Activated naive CD8-positive, alpha-beta T cell treated with anti-CD3 and anti-CD28 coated beads for 36 hours (primary cell): ENCODE results near the gene SDC1. TPM values are rescaled to one million over a fixed set of nuclear protein-coding genes. Genes with fewer than 3 reads are reported as not detected.

Experiments used
- DNase-seq: peaks from one replicate; pipeline ENCODE4 v3.0.0; 2021
- H3K27ac Mint-ChIP-seq: one replicate; pipeline ENCODE4 v1.8.0; 2022; ENCODE audit warnings: mild to moderate bottlenecking, moderate library complexity, mixed read lengths
- H3K27me3 Mint-ChIP-seq: one replicate; pipeline ENCODE4 v1.8.0; 2022; ENCODE audit warnings: mild to moderate bottlenecking, mixed read lengths
- H3K36me3 Mint-ChIP-seq: one replicate; pipeline ENCODE4 v1.8.0; 2021; ENCODE audit warnings: mild to moderate bottlenecking, mixed read lengths
- H3K4me1 Mint-ChIP-seq: one replicate; pipeline ENCODE4 v1.8.0; 2021; ENCODE audit warnings: mixed read lengths
- H3K4me3 Mint-ChIP-seq: one replicate; pipeline ENCODE4 v1.8.0; 2022; ENCODE audit warnings: mild to moderate bottlenecking, moderate library complexity, mixed read lengths
- H3K9me3 Mint-ChIP-seq: one replicate; pipeline ENCODE4 v1.8.0; 2022; ENCODE audit warnings: mixed read lengths
- total RNA-seq, 2 experiments: library from RNA; stranded (reverse); gene quantifications; one replicate each; pipeline ENCODE4 v1.2.3, GENCODE V29; 2021

SDC1 gene
- total RNA-seq, 2 experiments from 2014 or later = 0.36 TPM; not detected in 1

- Mint-ChIP-seq H3K4me1 (no peaks in the 10 kb centered on the region), H3K9me3 (no peaks in the 10 kb centered on the region), H3K36me3 (no peaks in the 10 kb centered on the region), H3K27me3 (no peaks in the 10 kb centered on the region), H3K27ac (no peak overlapping the region), H3K4me3 (no peak overlapping the region)
- no peak for DNase-seq
Observed at GRCh38 chr2:20179466-20179754, 45.5 kb downstream of the SDC1 start.

- no peak overlapping the region for H3K4me3 Mint-ChIP-seq
- H3K36me3 Mint-ChIP-seq = no peaks in the 10 kb centered on the region
- no peak overlapping the region for H3K27ac Mint-ChIP-seq
- no peaks in the 10 kb centered on the region for H3K4me1 Mint-ChIP-seq
- DNase-seq = no peak
- H3K9me3 Mint-ChIP-seq = no peaks in the 10 kb centered on the region
- no peaks in the 10 kb centered on the region for H3K27me3 Mint-ChIP-seq
Observed at GRCh38 chr2:20178666-20179465, 46.1 kb downstream of the SDC1 start.

DNA sequence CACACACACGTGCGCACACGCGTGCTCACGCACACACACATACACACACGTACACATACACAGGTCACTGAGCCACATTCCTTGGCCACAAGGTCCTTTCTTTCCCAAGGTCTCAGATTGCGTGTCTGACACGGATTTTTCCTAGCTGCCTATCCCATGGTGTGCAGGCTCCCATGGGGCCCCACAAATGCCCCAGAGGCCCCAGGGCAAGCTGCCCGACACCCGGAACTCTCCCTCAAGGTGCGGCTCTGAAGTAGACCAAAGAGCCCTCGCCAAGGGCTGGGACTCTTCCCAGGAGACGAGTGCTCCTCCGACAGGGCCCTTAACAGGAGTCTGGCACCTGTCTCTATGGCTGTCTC, 46.7 kb downstream of the SDC1 start:
- Mint-ChIP-seq H3K4me3 (no peak overlapping the region), H3K4me1 (no peaks in the 10 kb centered on the region), H3K36me3 (no peaks in the 10 kb centered on the region), H3K9me3 (no peaks in the 10 kb centered on the region), H3K27me3 (no peaks in the 10 kb centered on the region), H3K27ac (no peak overlapping the region)
- DNase-seq = no peak

GRCh38 chr2:20177556-20178248, 47.2 kb downstream of the SDC1 start:
- Mint-ChIP-seq H3K27ac (no peak overlapping the region), H3K27me3 (no peaks in the 10 kb centered on the region), H3K9me3 (no peaks in the 10 kb centered on the region), H3K36me3 (no peaks in the 10 kb centered on the region), H3K4me1 (no peaks in the 10 kb centered on the region), H3K4me3 (no peak overlapping the region)
- DNase-seq = no peak

DNA sequence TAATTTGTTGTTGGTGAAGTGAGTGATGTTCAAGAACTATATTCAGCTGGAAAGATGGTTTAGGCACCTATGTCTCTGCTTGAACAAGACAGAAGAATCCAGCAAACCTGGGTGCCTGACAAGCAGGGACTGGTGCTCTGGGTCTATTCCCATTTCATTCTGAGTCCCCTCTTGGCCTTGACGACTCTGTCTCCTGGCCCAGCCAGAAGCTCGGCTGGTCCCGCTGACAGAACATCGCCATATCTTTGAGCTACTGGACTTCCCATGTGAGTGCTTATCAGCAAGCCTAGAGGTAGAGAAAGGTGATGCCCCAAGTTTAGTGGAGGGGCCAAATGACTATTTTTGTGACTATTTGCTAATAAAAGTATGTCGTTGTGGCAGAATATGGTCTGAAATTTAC, 48.2 kb downstream of the SDC1 start:
- no peaks in the 10 kb centered on the region for H3K4me1 Mint-ChIP-seq
- no peak for DNase-seq
- no peaks in the 10 kb centered on the region for H3K9me3 Mint-ChIP-seq
- no peaks in the 10 kb centered on the region for H3K36me3 Mint-ChIP-seq
- no peaks in the 10 kb centered on the region for H3K27me3 Mint-ChIP-seq
- H3K27ac Mint-ChIP-seq = no peak overlapping the region
- no peak overlapping the region for H3K4me3 Mint-ChIP-seq

DNA sequence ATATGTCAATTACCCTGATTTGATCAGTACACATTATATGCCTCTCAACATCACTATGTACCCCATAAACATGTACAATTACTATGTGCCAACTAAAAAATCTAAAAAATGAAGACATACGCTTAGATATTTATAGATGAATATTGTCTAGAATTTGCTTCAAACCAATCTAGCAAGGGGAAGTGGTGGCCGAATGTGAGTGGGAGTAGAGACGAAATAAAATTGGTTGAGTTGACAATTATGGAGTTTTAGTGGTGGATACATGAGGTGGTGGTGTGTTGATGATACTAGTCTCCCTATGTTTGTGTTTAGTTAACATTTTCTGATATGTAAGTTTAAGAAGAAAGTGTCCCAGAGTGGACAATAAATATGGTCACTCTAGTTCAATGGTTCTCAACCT, 49.0 kb downstream of the SDC1 start:
- Mint-ChIP-seq H3K9me3 (no peaks in the 10 kb centered on the region), H3K27me3 (no peaks in the 10 kb centered on the region)
- DNase-seq = no peak

DNA sequence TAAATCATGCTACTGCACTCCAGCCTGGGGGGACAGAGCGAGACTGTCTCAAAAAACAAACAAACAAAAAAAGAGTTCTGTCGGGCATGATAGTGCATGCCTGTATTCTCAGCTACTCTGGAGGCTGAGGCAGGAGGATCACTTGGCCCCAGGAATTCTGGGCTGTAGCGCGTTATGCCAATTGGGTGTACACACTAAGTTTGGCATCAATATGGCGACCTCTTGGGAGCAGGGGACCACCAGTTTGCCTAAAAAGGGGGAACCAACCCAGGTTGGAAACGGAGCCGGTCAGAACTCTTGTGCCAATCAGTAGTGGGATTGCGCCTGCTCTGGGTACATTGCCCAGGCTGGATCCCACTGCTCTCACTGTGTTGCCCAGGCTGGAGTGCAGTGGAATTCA, 49.7 kb downstream of the SDC1 start:
- Mint-ChIP-seq H3K4me3 (no peak overlapping the region), H3K9me3 (no peaks in the 10 kb centered on the region), H3K36me3 (no peaks in the 10 kb centered on the region), H3K4me1 (no peaks in the 10 kb centered on the region), H3K27ac (no peak overlapping the region), H3K27me3 (no peaks in the 10 kb centered on the region)
- DNase-seq = no peak

More for the DNA sequence above, 49.0 kb downstream of the SDC1 start:
- H3K4me1 Mint-ChIP-seq = no peaks in the 10 kb centered on the region
- H3K27ac Mint-ChIP-seq = no peak overlapping the region
- no peak overlapping the region for H3K4me3 Mint-ChIP-seq
- no peaks in the 10 kb centered on the region for H3K36me3 Mint-ChIP-seq

DNA sequence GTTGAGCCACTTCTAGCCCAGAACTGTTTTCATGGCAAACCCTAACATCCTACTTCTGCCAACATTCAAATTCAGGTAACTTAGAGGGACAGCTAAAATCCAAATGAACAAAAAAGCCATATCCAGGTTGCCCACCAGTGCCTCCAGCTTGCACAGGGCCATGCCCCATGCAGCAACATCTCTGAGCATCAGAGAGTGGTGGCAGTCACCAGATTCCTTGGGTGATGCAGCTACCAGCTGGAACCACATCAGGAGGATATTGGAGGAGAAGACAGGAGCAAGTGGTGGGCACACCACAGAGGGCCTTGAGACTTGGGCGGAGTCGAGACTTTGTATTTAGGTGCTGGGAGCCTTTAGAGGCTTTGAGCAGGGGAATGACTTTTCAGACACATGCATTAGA, 50.5 kb downstream of the SDC1 start:
- Mint-ChIP-seq H3K9me3 (no peaks in the 10 kb centered on the region), H3K27ac (no peak overlapping the region), H3K36me3 (no peaks in the 10 kb centered on the region), H3K4me3 (no peak overlapping the region), H3K27me3 (no peaks in the 10 kb centered on the region), H3K4me1 (no peaks in the 10 kb centered on the region)
- no peak for DNase-seq

DNA sequence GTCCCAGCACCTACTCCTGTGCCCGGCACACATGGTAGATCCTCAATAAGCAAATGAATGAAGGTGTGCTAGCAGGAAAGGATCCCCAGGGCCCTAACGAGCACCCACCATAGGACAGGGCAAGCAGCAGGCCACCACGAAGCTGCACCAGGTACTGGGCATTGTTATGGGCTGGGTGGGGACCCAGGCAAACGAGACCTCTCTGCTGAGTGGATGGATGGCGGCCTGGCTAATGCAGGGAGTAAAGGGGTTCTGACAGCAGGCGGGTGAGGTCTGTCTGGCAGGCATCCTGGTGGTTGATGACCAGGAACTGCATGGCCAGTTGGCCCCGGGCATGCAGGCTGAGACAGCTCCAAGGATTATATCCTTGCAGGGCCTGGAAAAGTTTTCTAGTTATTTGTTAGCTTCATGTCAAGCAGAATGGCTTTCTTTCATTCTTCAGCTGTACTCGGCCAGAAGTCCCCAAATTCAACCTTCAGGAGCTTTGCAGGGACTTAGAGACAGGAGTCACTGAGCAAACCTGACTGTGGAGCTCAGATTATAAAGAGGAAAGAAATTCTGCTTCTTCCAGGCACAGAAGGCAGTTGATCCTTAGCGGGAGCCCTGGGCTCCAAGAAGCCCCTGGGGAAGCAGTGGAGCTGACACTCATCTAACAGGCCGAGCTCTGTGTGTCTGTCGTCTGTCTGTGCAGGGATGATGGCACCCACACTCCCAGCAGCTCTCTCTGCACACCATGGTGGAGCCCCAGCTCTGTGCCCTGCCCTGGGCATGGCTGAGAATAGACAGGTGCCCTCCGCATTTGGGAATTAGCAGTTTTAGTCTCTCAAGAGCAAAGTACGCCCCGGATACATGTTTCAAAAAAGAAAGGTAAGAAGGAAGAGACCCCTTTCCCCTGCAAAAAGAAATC, 51.2 kb downstream of the SDC1 start:
- H3K27me3 Mint-ChIP-seq = no peaks in the 10 kb centered on the region
- no peak overlapping the region for H3K4me3 Mint-ChIP-seq
- H3K36me3 Mint-ChIP-seq = no peaks in the 10 kb centered on the region
- DNase-seq = no peak
- no peaks in the 10 kb centered on the region for H3K9me3 Mint-ChIP-seq
- no peaks in the 10 kb centered on the region for H3K4me1 Mint-ChIP-seq
- H3K27ac Mint-ChIP-seq = no peak overlapping the region

GRCh38 chr2:20173064-20173463, 51.9 kb downstream of the SDC1 start:
- DNase-seq = no peak
- H3K4me1 Mint-ChIP-seq = no peaks in the 10 kb centered on the region
- H3K27ac Mint-ChIP-seq = no peak overlapping the region
- no peaks in the 10 kb centered on the region for H3K36me3 Mint-ChIP-seq
- no peaks in the 10 kb centered on the region for H3K27me3 Mint-ChIP-seq
- H3K9me3 Mint-ChIP-seq = no peaks in the 10 kb centered on the region
- H3K4me3 Mint-ChIP-seq = no peak overlapping the region

GRCh38 chr2:20172273-20173055, 52.5 kb downstream of the SDC1 start:
- Mint-ChIP-seq H3K36me3 (no peaks in the 10 kb centered on the region), H3K4me1 (no peaks in the 10 kb centered on the region), H3K4me3 (no peak overlapping the region), H3K27ac (no peak overlapping the region), H3K27me3 (no peaks in the 10 kb centered on the region), H3K9me3 (no peaks in the 10 kb centered on the region)
- DNase-seq = no peak

DNA sequence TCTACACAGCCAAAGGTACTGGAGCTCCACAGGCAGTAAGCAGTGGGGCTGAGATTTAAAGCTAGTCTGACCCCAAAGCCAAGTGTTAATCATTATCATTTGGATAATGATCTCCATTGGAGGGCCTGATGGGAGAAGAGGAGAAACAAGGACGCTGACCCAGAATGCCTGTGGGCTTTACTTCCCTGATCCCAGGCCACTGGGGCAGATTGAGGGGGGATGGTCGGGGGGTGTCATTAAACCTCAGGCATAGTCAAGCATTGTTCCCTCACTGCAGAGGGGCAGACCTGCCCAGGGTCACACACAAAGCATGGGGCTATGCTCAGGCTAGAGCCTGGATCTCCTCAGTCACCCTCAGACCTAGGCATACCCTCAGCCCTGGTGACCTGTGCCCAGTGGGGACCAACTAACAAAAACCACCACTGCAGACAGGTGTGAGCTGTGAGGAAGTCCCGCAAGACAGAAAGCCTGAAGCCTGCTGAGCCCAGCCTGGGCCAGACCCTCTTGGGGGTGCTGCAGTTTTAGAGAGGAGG, 53.4 kb downstream of the SDC1 start:
- Mint-ChIP-seq H3K36me3 (no peaks in the 10 kb centered on the region), H3K27me3 (no peaks in the 10 kb centered on the region)

DNA sequence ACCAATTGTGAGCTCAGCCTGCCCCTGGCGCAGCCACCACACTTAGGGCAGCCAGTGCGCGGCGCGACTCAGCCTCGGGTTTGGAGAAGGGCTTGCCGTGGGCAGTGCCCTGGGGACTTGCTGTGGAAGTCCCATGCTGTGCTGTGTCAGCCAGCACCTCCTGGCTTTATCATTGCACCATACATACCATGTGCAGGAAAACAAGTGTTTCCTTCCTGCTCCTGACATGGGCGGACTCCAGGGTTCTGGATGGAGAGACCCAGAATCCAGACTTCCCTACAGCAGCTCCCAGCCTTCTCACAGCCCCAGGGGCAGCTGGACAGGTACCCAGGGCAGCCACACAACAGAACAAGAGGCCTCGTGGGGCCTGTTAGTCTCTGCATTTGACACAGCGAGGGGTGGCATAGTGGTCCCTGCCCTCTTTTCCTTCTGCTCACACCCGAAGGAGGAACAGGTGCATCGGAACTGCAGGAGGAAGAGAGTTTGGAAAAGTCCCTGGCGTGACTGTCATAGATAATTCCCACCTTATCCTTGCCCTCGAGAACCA, 54.2 kb downstream of the SDC1 start:
- Mint-ChIP-seq H3K27me3 (no peaks in the 10 kb centered on the region), H3K27ac (no peak overlapping the region), H3K36me3 (no peaks in the 10 kb centered on the region), H3K4me3 (no peak overlapping the region), H3K9me3 (no peaks in the 10 kb centered on the region), H3K4me1 (no peaks in the 10 kb centered on the region)
- DNase-seq = no peak

More for the DNA sequence above, 53.4 kb downstream of the SDC1 start:
- Mint-ChIP-seq H3K27ac (no peak overlapping the region), H3K4me1 (no peaks in the 10 kb centered on the region), H3K4me3 (no peak overlapping the region), H3K9me3 (no peaks in the 10 kb centered on the region)
- no peak for DNase-seq
